Left lung (tissue), 10 donors: Measurements from ENCODE around the gene TMEM30B. TPM values are rescaled to one million over a fixed set of nuclear protein-coding genes. Genes with fewer than 3 reads are reported as not detected.

Source experiments
- ATAC-seq: fragments of 200-7000 bp; cut with Tn5 transposase; one replicate; pipeline ENCODE4 v1.9.1; 2020; ENCODE audit warnings: moderate library complexity
- DNase-seq, 4 donors: peaks; one replicate each; pipeline ENCODE4 v3.0.0-alpha.2; 2013 to 2020
- H3K27ac ChIP-seq, 2 donors: fragments of 200-600 bp; sonication (generic) in 1 of 2; one replicate each; pipeline versions ENCODE4 v1.5.0 to v1.8.0; 2020 to 2021
- H3K27me3 ChIP-seq, 2 donors: fragments of 200-600 bp; sonication (generic) in 1 of 2; one replicate each; pipeline versions ENCODE4 v1.5.0 to v1.8.0; 2020 to 2021
- H3K36me3 ChIP-seq, 2 donors: fragments of 200-600 bp; sonication (generic) in 1 of 2; one replicate each; pipeline versions ENCODE4 v1.5.0 to v1.8.0; 2020 to 2021
- H3K4me1 ChIP-seq, 2 donors: fragments of 200-600 bp; one replicate each; pipeline ENCODE4 v1.8.0; 2021
- H3K4me3 ChIP-seq, 2 donors: fragments of 200-600 bp; sonication (generic) in 1 of 2; one replicate each; pipeline versions ENCODE4 v1.5.0 to v1.8.0; 2020 to 2021; ENCODE audit warnings: mild to moderate bottlenecking in 1 of 2
- H3K9me3 ChIP-seq, 2 donors: fragments of 200-600 bp; sonication (generic) in 1 of 2; one replicate each; pipeline versions ENCODE4 v1.5.0 to v1.8.0; 2020 to 2021
- CTCF ChIP-seq, 2 donors: fragments of 200-600 bp; sonication (generic) in 1 of 2; IDR thresholded peaks; one replicate each; pipeline versions ENCODE4 v1.5.0 to v1.8.0; 2021; ENCODE audit warnings: antibody characterized with exemption in 2 of 2
- intact Hi-C, 2 donors: fragments of 100-400 bp; cut with DNase I; formaldehyde crosslinking; loops; one replicate each; pipeline versions ENCODE4 v1.11.2 to v1.14.2; 2022
- polyA plus RNA-seq, 6 donors: library from polyadenylated mRNA; unstranded; fragments of 120-200 nt; gene quantifications; one replicate each; pipeline ENCODE4 v1.2.1, GENCODE V29; 2013; ENCODE audit not compliant: insufficient read length in 6 of 6
- total RNA-seq, 2 donors: library from RNA; stranded (reverse); fragmentation: NEBNext Ultra II Directional; extraction: Animal tissue kit (Norgen Biotek cat#: 25700); gene quantifications; one replicate each; pipeline ENCODE4 v1.2.1, GENCODE V29; 2021
- donor health status: DM: no; HTN: yes; CAD: no.
- donor health status: DM: no; HTN: no; CAD: no.

Gene TMEM30B
- total and polyA plus RNA-seq, 8 donors = 15.7 to 23.0 (median 20.0) TPM

DNA sequence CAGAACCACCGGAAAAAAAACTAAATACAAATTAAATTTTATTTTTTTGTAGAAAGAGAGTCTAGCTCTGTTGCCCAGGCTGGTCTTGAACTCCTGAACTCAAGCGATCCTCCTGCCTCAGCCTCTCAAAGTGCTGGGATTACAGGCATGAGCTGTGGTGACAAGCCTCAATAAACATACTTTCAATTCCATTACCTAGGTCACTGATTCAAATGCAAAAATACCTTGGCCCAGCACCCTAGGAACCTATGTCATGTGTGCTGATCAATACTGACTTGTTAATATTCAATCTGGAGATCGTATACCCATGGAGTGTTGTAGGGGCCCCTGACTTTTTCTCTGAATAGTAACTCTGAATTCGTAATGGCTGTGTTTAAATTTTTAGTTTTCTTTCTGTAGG lies 7.1 kb upstream of the TMEM30B start:
- intact Hi-C loops = no loop called here
- Histone ChIP-seq H3K9me3 (no peaks in the 10 kb centered on the region), H3K27ac (no peak overlapping the region), H3K4me3 (no peak overlapping the region), H3K36me3 (no peaks in the 10 kb centered on the region), H3K27me3 (no peaks in the 10 kb centered on the region), H3K4me1 (no peaks in the 10 kb centered on the region)
- no peak for TF ChIP-seq CTCF (IDR thresholded peaks at IDR 0.05)
- DNase-seq = no peak
- ATAC-seq = no peak

GRCh38 chr14:61287196-61287595 lies 6.1 kb upstream of the TMEM30B start:
- TF ChIP-seq CTCF (IDR thresholded peaks at IDR 0.05) = no peak
- H3K27me3 ChIP-seq = peaks cover 0 to 8% of the 10 kb centered on the region in 2 donors
- intact Hi-C loops = no loop called here

GRCh38 chr14:61285364-61285763 lies 4.2 kb upstream of the TMEM30B start:
- H3K9me3 ChIP-seq = no peaks in the 10 kb centered on the region
- no peak overlapping the region for H3K4me3 ChIP-seq
- ATAC-seq = no peak
- H3K4me1 ChIP-seq = peaks cover 0 to 14% of the 10 kb centered on the region in 2 donors
- TF ChIP-seq CTCF (IDR thresholded peaks at IDR 0.05) = no peak
- H3K27me3 ChIP-seq = peaks cover 0 to 26% of the 10 kb centered on the region in 2 donors
- no peak overlapping the region for H3K27ac ChIP-seq
- DNase-seq = no peak
- no peaks in the 10 kb centered on the region for H3K36me3 ChIP-seq
- intact Hi-C loops = no loop called here

More at GRCh38 chr14:61287196-61287595, 6.1 kb upstream of the TMEM30B start:
- Histone ChIP-seq H3K9me3 (no peaks in the 10 kb centered on the region), H3K27ac (no peak overlapping the region), H3K4me3 (no peak overlapping the region), H3K36me3 (no peaks in the 10 kb centered on the region), H3K4me1 (no peaks in the 10 kb centered on the region)
- no peak for ATAC-seq
- no peak for DNase-seq

GRCh38 chr14:61284001-61284400 lies 2.9 kb upstream of the TMEM30B start:
- ATAC-seq (no peak), DNase-seq (no peak)
- H3K27ac ChIP-seq = no peak overlapping the region
- peaks cover 0 to 40% of the 10 kb centered on the region in 2 donors for H3K27me3 ChIP-seq
- intact Hi-C loops = no loop called here
- H3K4me3 ChIP-seq = no peak overlapping the region
- no peak for TF ChIP-seq CTCF (IDR thresholded peaks at IDR 0.05)
- H3K36me3 ChIP-seq = no peaks in the 10 kb centered on the region
- peaks cover 0 to 21% of the 10 kb centered on the region in 2 donors for H3K4me1 ChIP-seq
- H3K9me3 ChIP-seq = no peaks in the 10 kb centered on the region

DNA sequence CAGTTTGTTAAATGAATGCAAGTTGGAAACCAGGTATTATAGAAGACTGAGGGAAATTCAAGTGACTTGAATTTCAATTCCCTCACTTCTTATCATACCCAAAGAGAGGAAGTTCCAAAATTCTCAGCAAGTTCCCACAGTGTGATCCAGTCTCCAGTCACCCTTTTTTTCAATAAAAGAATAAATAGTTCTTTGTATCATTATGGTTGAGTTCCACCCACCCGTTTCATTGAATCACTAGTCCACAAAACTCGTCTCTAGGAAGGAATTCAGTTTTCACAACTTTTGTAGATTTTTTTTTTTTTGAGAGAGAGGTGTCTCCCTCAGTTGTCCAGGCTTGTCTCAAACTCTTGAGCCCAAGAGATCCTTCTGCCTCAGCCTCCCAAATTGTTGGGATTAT lies 1.6 kb upstream of the TMEM30B start:
- Histone ChIP-seq H3K4me3 (no peak overlapping the region), H3K9me3 (no peaks in the 10 kb centered on the region), H3K36me3 (no peaks in the 10 kb centered on the region), H3K27me3 (peaks cover 2 to 41% of the 10 kb centered on the region in 2 donors), H3K4me1 (peaks cover 0 to 21% of the 10 kb centered on the region in 2 donors), H3K27ac (no peak overlapping the region)
- intact Hi-C loops = no loop called here
- no peak for DNase-seq
- ATAC-seq = no peak
- no peak for TF ChIP-seq CTCF (IDR thresholded peaks at IDR 0.05)
